Activated B cell treated with CpG ODN at 0.5 μM for 24 hours (primary cell): ENCODE results near the gene PSAT1. TPM values are rescaled to one million over a fixed set of nuclear protein-coding genes. Genes with fewer than 3 reads are reported as not detected.

Experiments used
- ATAC-seq: fragments of 200-7000 bp; cut with Tn5 transposase; one replicate; pipeline ENCODE4 v1.10.0; 2021; ENCODE audit warnings: low read depth, mild to moderate bottlenecking, moderate library complexity
- CTCF ChIA-PET: fragments of 350-600 bp; sonication (Branson Sonifier 250); formaldehyde crosslinking; loops from one replicate; lab custom pipeline; 2021; ENCODE audit warnings: antibody characterized with exemption; lab: Charles Lee
- POLR2A ChIA-PET: fragments of 350-600 bp; sonication (Branson Sonifier 250); formaldehyde crosslinking; loops from one replicate; lab custom pipeline; 2021; ENCODE audit warnings: antibody characterized with exemption; lab: Charles Lee
- DNase-seq: peaks from one replicate; pipeline ENCODE4 v3.0.0; 2022
- H3K27ac Mint-ChIP-seq: one replicate; pipeline ENCODE4 v1.8.0; 2020; ENCODE audit warnings: mixed read lengths
- H3K27me3 Mint-ChIP-seq: one replicate; pipeline ENCODE4 v1.8.0; 2021; ENCODE audit warnings: mixed read lengths
- H3K36me3 Mint-ChIP-seq: one replicate; pipeline ENCODE4 v1.8.0; 2021; ENCODE audit warnings: low read depth, mixed read lengths
- H3K4me1 Mint-ChIP-seq: one replicate; pipeline ENCODE4 v1.8.0; 2021; ENCODE audit warnings: mixed read lengths
- H3K4me3 Mint-ChIP-seq: one replicate; pipeline ENCODE4 v1.8.0; 2020; ENCODE audit warnings: mild to moderate bottlenecking, mixed read lengths
- H3K9me3 Mint-ChIP-seq: one replicate; pipeline ENCODE4 v1.8.0; 2020; ENCODE audit warnings: mixed read lengths
- intact Hi-C: fragments of 100-400 bp; cut with micrococcal nuclease; formaldehyde crosslinking; loops from one replicate; pipeline ENCODE4 v1.15.1; 2024
- total RNA-seq: library from RNA; stranded (reverse); gene quantifications from 2 replicates; pipeline ENCODE4 v1.2.3, GENCODE V29; 2022
- TF ChIP-seq, protein P1 (sequence below): fragments of 200-600 bp; IDR thresholded peaks from one replicate; pipeline ENCODE4 v1.8.0; 2022; ENCODE audit warnings: antibody characterized with exemption, mild to moderate bottlenecking

The PSAT1 gene
- total RNA-seq, 1 donor from 2014 or later, result 59.4 TPM

DNA sequence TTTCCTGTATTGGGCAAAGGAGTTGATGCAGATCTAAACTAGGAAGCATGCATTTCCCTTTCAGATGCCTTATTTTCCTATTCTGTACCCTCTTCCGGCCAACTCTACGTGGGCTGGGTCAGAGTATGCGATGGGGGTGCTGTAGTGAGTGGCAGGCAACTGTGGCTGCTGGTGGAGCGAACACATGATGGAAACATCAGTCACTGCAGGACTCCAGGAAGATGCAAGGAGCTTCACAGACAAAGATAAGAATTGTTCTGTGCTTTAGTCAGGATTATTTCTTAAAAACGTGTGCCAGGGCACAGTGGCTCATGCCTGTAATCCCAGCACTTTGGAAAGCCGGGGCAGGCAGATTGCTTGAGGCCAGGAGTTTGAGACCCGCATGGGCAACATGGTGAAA lies 75.1 kb downstream of the PSAT1 start:
- ChIA-PET POLR2A (no interaction called here), CTCF (no interaction called here)
- ATAC-seq (no peak), DNase-seq (no peak)
- intact Hi-C loops, result no loop called here
- TF ChIP-seq, protein P1, sequence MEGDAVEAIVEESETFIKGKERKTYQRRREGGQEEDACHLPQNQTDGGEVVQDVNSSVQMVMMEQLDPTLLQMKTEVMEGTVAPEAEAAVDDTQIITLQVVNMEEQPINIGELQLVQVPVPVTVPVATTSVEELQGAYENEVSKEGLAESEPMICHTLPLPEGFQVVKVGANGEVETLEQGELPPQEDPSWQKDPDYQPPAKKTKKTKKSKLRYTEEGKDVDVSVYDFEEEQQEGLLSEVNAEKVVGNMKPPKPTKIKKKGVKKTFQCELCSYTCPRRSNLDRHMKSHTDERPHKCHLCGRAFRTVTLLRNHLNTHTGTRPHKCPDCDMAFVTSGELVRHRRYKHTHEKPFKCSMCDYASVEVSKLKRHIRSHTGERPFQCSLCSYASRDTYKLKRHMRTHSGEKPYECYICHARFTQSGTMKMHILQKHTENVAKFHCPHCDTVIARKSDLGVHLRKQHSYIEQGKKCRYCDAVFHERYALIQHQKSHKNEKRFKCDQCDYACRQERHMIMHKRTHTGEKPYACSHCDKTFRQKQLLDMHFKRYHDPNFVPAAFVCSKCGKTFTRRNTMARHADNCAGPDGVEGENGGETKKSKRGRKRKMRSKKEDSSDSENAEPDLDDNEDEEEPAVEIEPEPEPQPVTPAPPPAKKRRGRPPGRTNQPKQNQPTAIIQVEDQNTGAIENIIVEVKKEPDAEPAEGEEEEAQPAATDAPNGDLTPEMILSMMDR, result no peak
- Mint-ChIP-seq H3K36me3 (no peaks in the 10 kb centered on the region), H3K9me3 (no peaks in the 10 kb centered on the region), H3K4me1 (no peaks in the 10 kb centered on the region), H3K27ac (no peak overlapping the region), H3K27me3 (peaks cover 23% of the 10 kb centered on the region), H3K4me3 (no peak overlapping the region)

Other genes starting within 250 kb of the PSAT1 start
- 16.9 and 18.1 TPM in 2 replicates for gene CEP78, start 61.0 kb upstream of the PSAT1 start, total RNA-seq